ENCODE data around the gene DLG5. TPM values are rescaled to one million over a fixed set of nuclear protein-coding genes. Genes with fewer than 3 reads are reported as not detected.

DLG5 gene
- total RNA-seq, 2 donors from 2014 or later: 22.6 to 35.6 TPM

DNA sequence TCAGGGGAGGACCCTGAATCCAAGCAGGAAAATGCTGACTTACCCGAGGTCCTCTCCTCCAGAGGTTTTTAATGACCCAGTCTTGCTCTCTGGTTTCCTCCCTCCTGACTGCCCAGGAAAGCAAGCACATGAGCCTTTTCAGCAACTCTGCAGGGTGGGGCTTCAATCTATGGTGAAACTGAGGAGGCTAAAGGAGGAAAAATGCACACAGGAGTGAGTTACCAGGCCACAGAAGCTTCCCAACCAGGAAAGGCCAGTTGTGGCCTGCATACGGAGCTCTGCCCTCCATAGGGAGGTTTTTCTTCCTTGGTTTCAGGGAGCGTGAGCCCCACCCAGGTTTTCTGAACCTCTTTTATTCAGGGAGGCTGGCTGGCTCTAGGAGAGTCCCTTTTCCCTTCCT, 14.1 kb upstream of the DLG5 start:
- Histone ChIP-seq H3K27me3 (no peaks in the 10 kb centered on the region), H3K4me3 (no peak overlapping the region), H3K4me1 (no peaks in the 10 kb centered on the region), H3K27ac (no peak overlapping the region), H3K9me3 (no peaks in the 10 kb centered on the region), H3K36me3 (replicated peaks in 1 of 2; ENCODE audit: insufficient read depth in 1 of 2, low read depth in 2 of 2) (no peaks in the 10 kb centered on the region)
- 75 to 79% methylated on average over 3 of the region's 3 CpGs for WGBS, 2 donors
- ATAC-seq: no peak
- DNase-seq: no peak
- intact Hi-C loops (cut with DNase I): no loop called here
- TF ChIP-seq, protein P1, sequence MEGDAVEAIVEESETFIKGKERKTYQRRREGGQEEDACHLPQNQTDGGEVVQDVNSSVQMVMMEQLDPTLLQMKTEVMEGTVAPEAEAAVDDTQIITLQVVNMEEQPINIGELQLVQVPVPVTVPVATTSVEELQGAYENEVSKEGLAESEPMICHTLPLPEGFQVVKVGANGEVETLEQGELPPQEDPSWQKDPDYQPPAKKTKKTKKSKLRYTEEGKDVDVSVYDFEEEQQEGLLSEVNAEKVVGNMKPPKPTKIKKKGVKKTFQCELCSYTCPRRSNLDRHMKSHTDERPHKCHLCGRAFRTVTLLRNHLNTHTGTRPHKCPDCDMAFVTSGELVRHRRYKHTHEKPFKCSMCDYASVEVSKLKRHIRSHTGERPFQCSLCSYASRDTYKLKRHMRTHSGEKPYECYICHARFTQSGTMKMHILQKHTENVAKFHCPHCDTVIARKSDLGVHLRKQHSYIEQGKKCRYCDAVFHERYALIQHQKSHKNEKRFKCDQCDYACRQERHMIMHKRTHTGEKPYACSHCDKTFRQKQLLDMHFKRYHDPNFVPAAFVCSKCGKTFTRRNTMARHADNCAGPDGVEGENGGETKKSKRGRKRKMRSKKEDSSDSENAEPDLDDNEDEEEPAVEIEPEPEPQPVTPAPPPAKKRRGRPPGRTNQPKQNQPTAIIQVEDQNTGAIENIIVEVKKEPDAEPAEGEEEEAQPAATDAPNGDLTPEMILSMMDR (IDR thresholded peaks at IDR 0.05): no peak

DNA sequence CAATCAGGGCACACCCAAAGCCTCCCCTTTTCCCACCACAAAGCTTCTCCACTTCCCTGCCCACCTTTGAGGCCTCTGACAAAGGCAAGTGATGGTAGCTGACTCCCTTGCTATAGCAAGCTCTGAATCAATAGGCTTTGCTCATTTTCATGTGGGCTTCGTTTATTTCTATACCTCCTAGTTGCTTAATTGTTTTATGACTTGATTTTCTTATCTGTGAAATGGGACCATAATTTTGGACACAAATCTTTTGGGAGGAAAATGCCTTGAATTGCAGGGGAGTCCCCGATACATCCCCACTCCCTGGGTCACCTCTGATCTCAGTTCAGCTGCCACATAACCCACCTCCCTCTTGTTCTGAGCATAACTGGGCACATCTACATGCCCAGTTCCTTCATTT, 13.7 kb upstream of the DLG5 start:
- Histone ChIP-seq H3K4me1 (no peaks in the 10 kb centered on the region), H3K9me3 (no peaks in the 10 kb centered on the region), H3K27ac (no peak overlapping the region), H3K27me3 (no peaks in the 10 kb centered on the region), H3K4me3 (no peak overlapping the region), H3K36me3 (replicated peaks in 1 of 2; ENCODE audit: insufficient read depth in 1 of 2, low read depth in 2 of 2) (no peaks in the 10 kb centered on the region)
- ATAC-seq (no peak), DNase-seq (no peak)
- intact Hi-C loops (cut with DNase I): no loop called here
- 75 to 85% methylated on average over 2 of the region's 2 CpGs for WGBS, 2 donors
- TF ChIP-seq POLR2A (IDR thresholded peaks at IDR 0.05): no peak
- TF ChIP-seq, protein P1 (IDR thresholded peaks at IDR 0.05): no peak

DNA sequence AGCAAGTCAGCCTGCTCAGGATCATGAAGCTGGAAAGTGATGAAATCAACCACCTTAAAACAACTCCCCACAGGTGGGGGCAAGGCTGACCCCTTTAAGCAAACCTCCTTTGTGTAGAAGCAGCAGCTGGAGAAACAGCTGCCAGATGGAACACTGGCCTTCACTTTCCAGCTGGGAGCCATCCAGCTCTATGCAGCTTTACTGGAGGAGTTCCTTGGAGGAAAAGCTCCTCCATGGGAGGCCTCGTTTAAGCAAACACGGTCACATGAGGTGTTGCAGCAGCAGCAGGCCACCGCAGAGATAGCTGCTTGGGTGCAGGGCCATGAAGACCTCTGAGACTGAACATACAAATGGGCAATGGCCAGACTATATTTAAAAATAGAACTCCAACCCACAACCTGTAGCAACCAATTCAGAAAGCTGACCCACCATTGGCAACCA, 13.0 kb upstream of the DLG5 start:
- no peak overlapping the region for H3K27ac ChIP-seq
- DNase-seq: peak in 3 of 4 donors; percentile 38 to 49 (median 44)
- TF ChIP-seq POLR2A (IDR thresholded peaks at IDR 0.05): no peak
- TF ChIP-seq, protein P1 (IDR thresholded peaks at IDR 0.05): no peak
- 20 to 27% methylated on average over 1 to 3 of the region's 3 CpGs for WGBS, 2 donors
- no peaks in the 10 kb centered on the region for H3K9me3 ChIP-seq
- H3K36me3 ChIP-seq (replicated peaks in 1 of 2; ENCODE audit: insufficient read depth in 1 of 2, low read depth in 2 of 2): no peaks in the 10 kb centered on the region
- no peaks in the 10 kb centered on the region for H3K27me3 ChIP-seq
- intact Hi-C loops (cut with DNase I): no loop called here
- ATAC-seq: no peak
- H3K4me3 ChIP-seq: no peak overlapping the region
- no peaks in the 10 kb centered on the region for H3K4me1 ChIP-seq

DNA sequence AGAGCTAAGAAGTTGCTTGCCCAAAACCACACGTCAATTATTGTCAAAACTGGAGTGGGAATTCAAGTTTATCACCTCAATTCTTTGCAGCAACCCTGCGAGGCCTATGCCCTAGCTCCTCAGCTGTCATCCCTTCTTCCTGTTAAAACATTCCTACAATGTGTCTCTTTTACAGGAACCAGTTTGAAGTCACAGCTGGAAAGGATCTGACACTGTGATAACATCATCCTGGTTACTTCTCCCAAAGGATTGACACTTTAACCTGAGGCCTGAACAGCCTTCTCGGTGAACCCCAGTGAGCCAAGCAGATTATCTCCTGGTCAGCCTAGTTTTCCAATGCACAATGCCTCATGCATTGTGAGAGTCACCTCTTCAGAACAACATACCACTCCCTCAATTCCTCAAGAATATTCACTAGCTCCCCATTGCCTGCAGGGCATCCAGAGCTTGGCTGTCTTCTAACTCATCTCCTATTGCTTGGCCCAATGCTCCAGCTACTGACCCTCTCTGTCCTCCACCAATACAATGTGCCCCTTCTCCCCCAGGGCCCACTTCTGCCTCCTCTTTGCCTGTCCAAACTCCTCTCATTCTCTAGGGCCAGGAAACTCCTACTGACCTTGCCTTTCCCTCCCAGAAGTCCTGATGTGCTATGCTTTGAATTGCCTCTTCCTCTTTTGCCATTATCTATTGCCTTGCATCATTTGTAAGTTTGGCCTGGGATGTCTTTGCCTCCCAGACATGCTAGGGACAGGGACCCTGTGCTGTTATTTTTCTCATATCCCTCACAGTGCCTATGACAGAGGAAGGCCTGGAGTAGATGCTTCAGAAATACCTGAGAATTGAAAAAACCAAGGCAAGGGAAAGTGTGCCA, 10.4 kb upstream of the DLG5 start:
- 85 to 91% methylated on average over 3 of the region's 3 CpGs for WGBS, 2 donors
- no peak overlapping the region for H3K4me3 ChIP-seq
- no peak for ATAC-seq
- H3K27me3 ChIP-seq: no peaks in the 10 kb centered on the region
- no peaks in the 10 kb centered on the region for H3K9me3 ChIP-seq
- TF ChIP-seq, protein P1 (IDR thresholded peaks at IDR 0.05): no peak
- TF ChIP-seq POLR2A (IDR thresholded peaks at IDR 0.05): no peak
- no peak overlapping the region for H3K27ac ChIP-seq
- intact Hi-C loops (cut with DNase I): no loop called here
- no peaks in the 10 kb centered on the region for H3K36me3 ChIP-seq (replicated peaks in 1 of 2; ENCODE audit: insufficient read depth in 1 of 2, low read depth in 2 of 2)
- no peaks in the 10 kb centered on the region for H3K4me1 ChIP-seq
- DNase-seq: no peak
